ENCODE measurements around the gene SLC9B2.
"Not testable (repeated sequence)": the region's sequence is repeated elsewhere in the genome, so short reads cannot be mapped to it uniquely, and the experiment has no call there.

Gene SLC9B2

DNA sequence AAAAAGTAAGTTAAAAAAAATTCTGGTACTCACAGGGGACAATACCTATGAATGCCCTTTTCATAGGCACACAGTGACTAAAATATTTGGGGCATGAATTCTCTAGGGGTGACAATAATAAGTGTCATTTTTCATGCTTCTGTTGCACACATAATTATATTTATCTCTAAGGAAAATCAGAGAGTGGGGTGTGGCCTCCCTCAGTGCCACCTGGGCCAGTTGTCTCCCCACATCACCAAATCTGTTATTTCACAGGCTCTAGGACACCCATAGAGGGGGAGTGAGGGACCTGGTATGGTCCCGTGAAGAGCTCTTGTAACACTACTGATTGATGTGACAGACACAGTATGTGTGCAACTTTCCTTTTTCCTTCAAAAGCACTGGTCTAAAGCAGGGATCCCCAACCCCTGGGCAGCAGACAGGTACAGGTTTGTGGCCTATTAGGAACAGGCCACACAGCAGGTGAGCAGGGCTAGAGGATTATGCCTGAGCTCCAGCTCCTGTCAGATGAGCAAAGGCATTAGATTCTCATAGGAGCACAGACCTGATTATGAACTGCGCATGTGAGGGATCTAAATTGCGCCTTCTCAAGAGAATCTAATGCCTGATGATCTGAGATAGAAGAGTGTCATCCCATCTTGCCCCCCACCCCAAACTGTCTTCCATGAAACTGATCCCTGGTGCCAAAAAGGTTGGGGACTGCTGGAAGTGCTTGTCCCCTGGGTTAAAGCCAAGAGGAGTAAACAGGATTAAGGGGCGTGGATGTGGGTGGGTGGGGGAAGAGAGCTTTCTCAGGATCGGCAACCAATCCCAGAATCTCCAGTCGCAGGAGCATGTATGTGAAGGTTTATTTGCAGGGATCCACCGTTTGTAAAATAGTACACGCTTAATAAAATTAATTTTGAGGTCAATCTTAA, 57.9 kb downstream of the SLC9B2 start:
- no peak for DNase-seq

DNA sequence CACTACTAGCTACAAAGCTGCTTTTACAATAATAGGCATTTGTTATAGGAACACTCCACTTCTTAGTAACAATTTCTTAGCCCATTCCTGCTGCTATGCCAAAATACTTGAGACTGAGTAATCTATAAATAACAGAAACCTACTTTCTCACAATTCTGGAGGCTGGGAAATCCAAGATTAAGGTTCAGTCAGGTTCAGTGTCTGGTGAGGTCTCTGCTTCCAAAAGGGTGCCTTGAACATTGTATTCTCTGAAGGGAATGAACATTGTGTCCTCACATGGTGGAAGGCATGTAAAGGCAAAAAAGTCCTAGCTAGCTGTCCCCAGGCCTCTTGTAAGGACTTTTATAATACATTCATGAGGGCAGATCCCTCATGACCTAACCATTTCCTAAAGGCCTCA, 64.0 kb downstream of the SLC9B2 start:
- DNase-seq: no peak

DNA sequence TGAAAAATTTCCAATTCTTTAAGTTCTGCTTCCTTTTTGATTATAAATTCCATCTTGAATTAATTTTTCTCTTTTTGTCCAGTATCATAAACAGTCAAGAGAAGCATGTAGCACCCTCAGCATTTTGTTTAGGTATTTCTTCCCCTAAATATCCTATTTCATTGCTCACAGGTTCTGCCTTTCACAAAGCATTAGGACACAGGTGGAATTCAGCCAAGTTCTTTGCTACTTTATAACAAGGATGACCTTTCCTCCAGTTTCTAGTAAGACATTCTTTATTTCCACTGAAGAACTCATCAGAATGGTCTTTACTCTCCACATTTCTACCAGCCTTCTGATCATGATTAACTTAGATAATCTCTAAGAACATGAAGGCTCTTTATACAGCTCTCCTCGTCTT, 64.5 kb downstream of the SLC9B2 start:
- DNase-seq: peak in 1 of 2 donors; percentile 20

DNA sequence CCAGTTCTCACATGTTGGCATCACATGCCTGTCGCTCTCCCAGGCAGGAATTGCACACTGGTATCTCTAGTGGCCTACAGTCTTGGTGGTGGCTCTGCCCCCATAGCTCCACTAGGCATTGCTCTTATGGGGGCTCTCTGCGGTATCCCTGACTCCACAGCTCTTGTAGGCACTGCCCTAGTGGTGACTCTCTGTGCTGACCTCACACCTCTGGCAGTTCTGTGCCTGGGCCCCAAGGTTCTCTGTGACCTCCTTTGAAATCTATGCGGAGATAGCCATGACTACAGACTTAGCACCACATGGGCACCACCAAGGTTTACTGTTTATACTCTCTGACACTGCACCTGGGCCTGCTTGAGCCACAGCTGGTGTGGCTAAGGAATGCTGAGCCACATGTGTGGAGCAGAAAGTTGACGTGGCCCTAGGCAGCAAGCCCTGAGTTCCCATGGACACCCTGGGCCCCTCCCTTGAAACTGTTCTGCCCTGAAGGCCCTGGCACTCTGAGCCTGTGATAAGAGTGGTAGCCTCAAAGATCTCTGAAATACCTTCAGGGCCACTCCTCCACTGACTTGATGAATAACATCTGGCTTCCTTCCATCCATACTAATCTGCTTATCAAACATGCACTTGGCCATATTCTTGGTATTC, 65.1 kb downstream of the SLC9B2 start:
- DNase-seq: no peak

DNA sequence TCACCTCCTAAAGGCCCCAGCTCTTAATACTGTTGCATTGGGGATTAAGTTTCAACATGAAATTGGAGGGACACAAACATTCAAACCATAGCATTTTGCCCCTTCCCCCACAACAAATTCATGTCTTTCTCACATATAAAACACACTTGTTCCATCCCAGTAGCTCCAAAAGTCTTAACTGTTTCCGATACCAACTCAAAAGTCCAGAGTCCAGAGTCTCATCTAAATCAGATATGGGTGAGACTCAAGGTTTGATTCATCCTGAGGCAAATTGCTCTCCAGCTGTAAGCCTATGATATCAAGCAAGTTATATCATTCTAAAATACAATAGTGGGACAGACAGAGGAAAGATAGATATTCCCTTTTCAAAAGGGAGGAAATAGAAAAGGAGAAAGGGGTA, 65.8 kb downstream of the SLC9B2 start:
- no peak for DNase-seq

DNA sequence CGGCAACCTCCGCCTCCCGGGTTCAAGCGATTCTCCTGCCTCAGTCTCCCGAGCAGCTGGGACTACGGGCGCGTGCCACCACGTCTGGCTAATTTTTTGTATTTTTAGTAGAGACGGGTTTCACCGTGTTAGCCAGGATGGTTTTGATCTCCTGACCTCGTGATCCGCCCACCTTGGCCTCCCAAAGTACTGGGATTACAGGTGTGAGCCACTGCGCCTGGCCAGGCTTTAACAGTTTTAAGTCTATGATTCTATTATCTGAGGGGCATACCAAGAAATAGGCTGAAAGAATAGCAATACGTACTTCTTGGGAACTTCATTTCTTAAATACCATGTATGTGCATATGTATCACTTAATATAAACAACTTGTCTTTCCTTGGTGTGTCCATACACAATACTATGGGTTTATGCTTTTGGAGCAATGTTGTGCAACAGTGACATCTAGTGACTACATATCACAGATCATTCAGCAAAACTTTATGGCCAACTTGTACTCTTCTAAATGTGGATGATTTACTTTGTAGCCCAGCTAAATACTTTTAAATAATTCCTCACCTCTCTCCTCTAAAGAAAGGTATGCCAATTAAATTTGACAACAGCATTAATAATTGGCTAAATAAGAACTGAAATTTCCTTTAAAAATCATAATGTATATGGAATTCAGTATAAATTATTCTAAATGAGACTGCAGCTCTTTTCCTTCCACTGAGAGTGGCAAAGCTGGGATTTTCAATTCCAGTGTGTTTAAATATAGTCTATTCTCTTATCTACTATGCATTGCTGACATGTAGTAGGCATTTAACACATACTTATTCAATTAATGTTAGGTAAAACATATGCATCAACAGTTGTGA, 67.5 kb downstream of the SLC9B2 start:
- DNase-seq: peak in 1 of 2 donors; percentile 76

DNA sequence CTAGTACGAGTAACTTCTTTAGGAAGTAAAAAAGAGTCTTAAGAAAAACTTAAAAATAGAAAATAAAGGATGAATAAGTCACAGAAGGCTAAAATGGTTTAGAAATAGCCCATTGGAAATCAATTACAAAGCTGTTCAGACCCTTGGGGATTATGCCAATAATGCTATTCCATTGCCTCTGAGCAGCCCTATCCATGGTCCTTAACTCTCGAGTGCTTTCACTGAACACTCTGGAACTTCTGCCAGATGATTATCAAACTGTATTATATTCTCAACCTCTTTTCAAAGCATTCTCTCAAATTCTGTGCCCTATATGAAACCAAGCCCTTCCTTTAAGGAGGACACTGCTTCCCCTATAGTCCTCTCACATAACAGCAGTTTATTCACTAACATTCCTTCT, 74.0 kb downstream of the SLC9B2 start:
- no peak for DNase-seq

DNA sequence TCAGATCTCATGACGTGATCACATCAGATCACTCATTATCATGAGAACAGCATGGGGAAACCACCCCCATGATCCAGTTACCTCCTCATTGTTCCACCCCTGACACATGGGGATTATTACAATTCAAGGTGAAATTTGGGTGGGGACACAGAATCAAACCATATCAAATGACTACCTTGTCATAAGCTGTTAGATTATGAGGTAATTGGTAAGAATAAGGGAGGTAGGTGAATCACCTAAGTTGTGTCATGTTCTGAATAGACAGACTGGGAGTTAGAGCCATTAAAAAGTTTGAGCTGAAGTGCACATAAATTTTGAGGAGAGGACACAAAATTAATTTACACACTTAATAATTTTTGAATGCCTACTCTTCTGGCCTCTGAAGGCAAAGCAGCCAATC, 81.8 kb downstream of the SLC9B2 start:
- no peak for DNase-seq

DNA sequence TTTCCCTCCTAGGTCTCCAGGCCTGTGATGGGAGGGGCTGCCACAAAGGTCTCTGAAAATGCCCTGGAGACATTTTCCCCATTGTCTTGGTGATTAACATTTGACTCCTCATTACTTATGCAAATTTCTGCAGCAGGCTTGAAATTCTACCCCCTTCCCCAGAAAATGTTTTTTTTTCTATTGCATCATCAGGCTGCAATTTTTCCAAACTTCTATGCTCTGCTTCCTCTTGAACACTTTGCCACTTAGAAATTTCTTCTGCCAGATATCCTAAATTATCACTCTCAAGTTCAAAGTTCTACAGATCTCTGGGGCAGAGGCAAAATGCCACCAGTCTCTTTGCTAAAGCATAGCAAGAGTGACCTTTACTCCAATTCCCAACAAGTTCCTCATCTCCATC, 82.6 kb downstream of the SLC9B2 start:
- DNase-seq: not testable (repeated sequence)

DNA sequence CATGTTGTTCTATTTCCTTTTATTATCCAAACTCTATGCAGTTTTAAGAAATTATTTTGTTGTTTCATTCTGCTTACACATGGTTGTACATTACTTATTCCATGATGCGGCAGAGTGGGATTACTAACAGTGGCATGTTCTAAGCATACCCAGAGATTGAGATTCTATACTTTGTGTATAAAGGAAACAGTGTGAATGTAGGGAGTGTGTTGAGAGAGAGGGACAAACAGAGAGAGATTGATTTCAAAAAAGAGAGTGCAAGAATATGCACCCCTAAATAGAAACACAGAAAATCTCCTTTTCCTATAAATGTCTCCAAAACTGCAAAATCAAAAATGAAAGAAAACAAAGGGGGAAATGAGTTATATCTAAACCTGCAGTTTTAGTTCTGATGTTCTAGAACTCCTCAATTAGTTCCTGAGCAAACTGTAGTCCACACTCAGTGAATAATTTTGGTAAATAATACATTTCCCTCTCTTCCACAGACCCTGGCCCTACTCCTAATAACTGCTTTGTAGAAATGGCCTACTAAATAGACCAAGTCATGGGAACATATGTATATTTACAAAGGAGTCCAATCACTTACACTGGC, 88.0 kb downstream of the SLC9B2 start:
- DNase-seq: no peak

DNA sequence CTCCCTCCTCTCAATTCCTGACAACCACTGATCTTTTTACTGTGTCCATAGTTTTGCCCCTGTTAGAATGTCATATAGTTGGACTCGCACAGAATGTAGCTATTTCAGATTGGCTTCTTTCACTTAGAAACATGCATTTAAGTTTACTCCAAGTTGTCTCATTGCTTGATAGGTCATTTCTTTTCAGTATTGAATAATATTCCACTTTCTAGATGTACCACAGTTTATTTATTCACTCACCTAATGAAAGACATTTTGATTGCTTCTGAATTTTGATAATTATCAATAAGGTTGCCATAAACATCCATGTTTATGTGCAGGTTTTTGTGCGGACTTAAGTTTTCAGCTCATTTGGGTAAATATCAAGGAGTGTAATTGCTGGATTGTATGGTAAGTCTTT, 95.6 kb downstream of the SLC9B2 start:
- DNase-seq: no peak
